ENCODE results near the gene KCNMB4. TPM values are rescaled to one million over a fixed set of nuclear protein-coding genes. Genes with fewer than 3 reads are reported as not detected.

KCNMB4 gene
- total RNA-seq (4.6 and 9.2 TPM in 2 replicates), polyA plus RNA-seq (4.3 TPM in 2 replicates)

GRCh38 chr12:70365648-70366518, at the start of gene KCNMB4:
Gene KCNMB4, plus strand, starts transcription at chr12:70366290. Its CDS starts 445 bp downstream, at chr12:70366735.
- Histone ChIP-seq H3K9me3 (ENCODE audit: low read depth) (no peaks in the 10 kb centered on the region), H3K79me2 (no peaks in the 10 kb centered on the region), H3K4me2 (peak within 1 kb of the TSS; percentile 96), H3K4me1 (ENCODE audit: insufficient read depth) (peaks cover 8% of the 10 kb centered on the region), H3K9me2 (replicated peaks; ENCODE audit: insufficient read depth) (no peaks in the 10 kb centered on the region), H2AFZ (peak within 1 kb of the TSS; percentile 48), H3K27me3 (peaks cover 32% of the 10 kb centered on the region), H3K4me3 (peak within 1 kb of the TSS; percentile 82), H4K20me1 (ENCODE audit: insufficient read depth, poor library complexity, severe bottlenecking) (no peaks in the 10 kb centered on the region), H3K36me3 (replicated peaks; ENCODE audit: insufficient read depth, low read depth) (no peaks in the 10 kb centered on the region), H3K27ac (peak within 1 kb of the TSS; percentile 31)
- TF ChIP-seq EZH2phosphoT487 (IDR thresholded peaks at IDR 0.05; ENCODE audit: low read depth, severe bottlenecking, unreplicated experiment) = no peak
- peak; percentile 7 for TF ChIP-seq CTCF (IDR thresholded peaks at IDR 0.05; ENCODE audit: poor library complexity)
- peak; percentile 73 for DNase-seq (ENCODE audit: low spot score)
- WGBS (ENCODE audit: low lambda C conversion rate, missing lambda C conversion rate) = 0% methylated on average over 55 of the region's 88 CpGs

GRCh38 chr12:70317781-70318180, 48.3 kb upstream of the KCNMB4 start:
- H3K9me3 ChIP-seq (ENCODE audit: low read depth) = no peaks in the 10 kb centered on the region
- no peak for DNase-seq (ENCODE audit: low spot score)
- no peaks in the 10 kb centered on the region for H3K27me3 ChIP-seq
- no peak overlapping the region for H3K4me2 ChIP-seq
- no peaks in the 10 kb centered on the region for H3K36me3 ChIP-seq (replicated peaks; ENCODE audit: insufficient read depth, low read depth)
- no peak overlapping the region for H2AFZ ChIP-seq
- no peak overlapping the region for H3K4me3 ChIP-seq
- TF ChIP-seq EZH2 (IDR thresholded peaks at IDR 0.05; ENCODE audit: borderline replicate concordance) (no peak), EZH2phosphoT487 (IDR thresholded peaks at IDR 0.05; ENCODE audit: low read depth, severe bottlenecking, unreplicated experiment) (no peak), CTCF (IDR thresholded peaks at IDR 0.05; ENCODE audit: poor library complexity) (no peak)
- H3K79me2 ChIP-seq = peaks cover 67% of the 10 kb centered on the region
- H3K9me2 ChIP-seq (replicated peaks; ENCODE audit: insufficient read depth) = no peaks in the 10 kb centered on the region
- no peaks in the 10 kb centered on the region for H3K4me1 ChIP-seq (ENCODE audit: insufficient read depth)
- H3K27ac ChIP-seq = no peak overlapping the region
- WGBS (ENCODE audit: low lambda C conversion rate, missing lambda C conversion rate) = 96% methylated on average over 3 of the region's 3 CpGs
- peaks cover 7% of the 10 kb centered on the region for H4K20me1 ChIP-seq (ENCODE audit: insufficient read depth, poor library complexity, severe bottlenecking)

GRCh38 chr12:70319605-70320004, 46.5 kb upstream of the KCNMB4 start:
- Histone ChIP-seq H4K20me1 (ENCODE audit: insufficient read depth, poor library complexity, severe bottlenecking) (peaks cover 7% of the 10 kb centered on the region), H3K4me2 (no peak overlapping the region), H3K9me3 (ENCODE audit: low read depth) (no peaks in the 10 kb centered on the region), H3K4me3 (no peak overlapping the region), H3K27ac (no peak overlapping the region), H2AFZ (no peak overlapping the region), H3K79me2 (peaks cover 53% of the 10 kb centered on the region), H3K9me2 (replicated peaks; ENCODE audit: insufficient read depth) (no peaks in the 10 kb centered on the region), H3K4me1 (ENCODE audit: insufficient read depth) (no peaks in the 10 kb centered on the region), H3K27me3 (no peaks in the 10 kb centered on the region), H3K36me3 (replicated peaks; ENCODE audit: insufficient read depth, low read depth) (no peaks in the 10 kb centered on the region)
- DNase-seq (ENCODE audit: low spot score) = no peak
- no peak for TF ChIP-seq EZH2 (IDR thresholded peaks at IDR 0.05; ENCODE audit: borderline replicate concordance)
- TF ChIP-seq CTCF (IDR thresholded peaks at IDR 0.05; ENCODE audit: poor library complexity) = no peak
- no peak for TF ChIP-seq EZH2phosphoT487 (IDR thresholded peaks at IDR 0.05; ENCODE audit: low read depth, severe bottlenecking, unreplicated experiment)
- 79% methylated on average over 4 of the region's 4 CpGs for WGBS (ENCODE audit: low lambda C conversion rate, missing lambda C conversion rate)
